HG03439 (cell line): ENCODE data around the gene CYTIP.
A peak's percentile ranks its signal among the peaks of the same experiment; 100 is the strongest.

Experiments used
- ATAC-seq: cut with Tn5 transposase; IDR thresholded peaks from one replicate; pipeline ENCODE4 v1.9.1; 2021; ENCODE audit warnings: mild to moderate bottlenecking, moderate library complexity; ENCODE audit not compliant: unreplicated experiment

CYTIP gene

GRCh38 chr2:157443795-157444640 is at the start of gene CYTIP:
Gene CYTIP, minus strand, starts transcription at chr2:157444089. Its CDS starts 69 bp downstream, at chr2:157444020.
- ATAC-seq = peak; percentile 45

- peak; percentile 94 for ATAC-seq
Observed at GRCh38 chr2:157492189-157492773, 48.4 kb upstream of the CYTIP start.

GRCh38 chr2:157489983-157490382 is 46.1 kb upstream of the CYTIP start:
- no peak for ATAC-seq

- no peak for ATAC-seq
Observed at GRCh38 chr2:157488877-157489276, 45.0 kb upstream of the CYTIP start.

GRCh38 chr2:157487747-157488146 is 43.9 kb upstream of the CYTIP start:
- no peak for ATAC-seq

- ATAC-seq = no peak
Observed at GRCh38 chr2:157487271-157487610, 43.4 kb upstream of the CYTIP start.

GRCh38 chr2:157486596-157487270 is 42.8 kb upstream of the CYTIP start:
- ATAC-seq = no peak

- ATAC-seq = peak; percentile 88
Observed at GRCh38 chr2:157480182-157480961, 36.5 kb upstream of the CYTIP start.

GRCh38 chr2:157479081-157480027 is 35.5 kb upstream of the CYTIP start:
- peak; percentile 41 for ATAC-seq

- ATAC-seq = no peak
Observed at GRCh38 chr2:157477919-157478318, 34.0 kb upstream of the CYTIP start.

GRCh38 chr2:157476953-157477709 is 33.2 kb upstream of the CYTIP start:
- no peak for ATAC-seq

- no peak for ATAC-seq
Observed at GRCh38 chr2:157475722-157476390, 32.0 kb upstream of the CYTIP start.

- no peak for ATAC-seq
Observed at GRCh38 chr2:157473581-157473980, 29.7 kb upstream of the CYTIP start.

- ATAC-seq = no peak
Observed at GRCh38 chr2:157471078-157471477, 27.2 kb upstream of the CYTIP start.

GRCh38 chr2:157470321-157470720 is 26.4 kb upstream of the CYTIP start:
- peak; percentile 44 for ATAC-seq

- ATAC-seq = no peak
Observed at GRCh38 chr2:157469726-157470125, 25.8 kb upstream of the CYTIP start.

GRCh38 chr2:157468931-157469708 is 25.2 kb upstream of the CYTIP start:
- peak; percentile 91 for ATAC-seq

- ATAC-seq = no peak
Observed at GRCh38 chr2:157466764-157467163, 22.9 kb upstream of the CYTIP start.
